Neural cell (in vitro differentiated cells): ENCODE data around the gene PIAS1.

Experiments
- EP300 ChIP-seq: fragments of 450-650 bp; conservative IDR thresholded peaks from 2 replicates; pipeline ENCODE4 v1.6.1; 2014; ENCODE audit warnings: antibody characterized with exemption, mild to moderate bottlenecking, moderate library complexity; ENCODE audit not compliant: poor library complexity, severe bottlenecking
- EZH2 ChIP-seq: fragments of 200-600, 300-800 bp; shearing (Covaris generic), sonication (generic); IDR thresholded peaks from 2 replicates; pipeline ENCODE4 v1.6.1; 2014; ENCODE audit warnings: antibody characterized with exemption, low read length, borderline replicate concordance, mild to moderate bottlenecking; ENCODE audit not compliant: insufficient read depth, poor library complexity, severe bottlenecking
- MXI1 ChIP-seq: fragments of 450-650 bp; conservative IDR thresholded peaks from 2 replicates; pipeline ENCODE4 v1.6.1; 2014; ENCODE audit warnings: antibody characterized with exemption, mild to moderate bottlenecking; ENCODE audit not compliant: poor library complexity, severe bottlenecking
- POLR2AphosphoS5 ChIP-seq: IDR thresholded peaks from 2 replicates; pipeline ENCODE4 v1.6.1; 2012
- RAD21 ChIP-seq: fragments of 450-650 bp; conservative IDR thresholded peaks from 2 replicates; pipeline ENCODE4 v1.6.1; 2014; ENCODE audit warnings: antibody characterized with exemption, mild to moderate bottlenecking, moderate library complexity
- SMC3 ChIP-seq: fragments of 450-650 bp; conservative IDR thresholded peaks from 2 replicates; pipeline ENCODE4 v1.6.1; 2014; ENCODE audit warnings: antibody characterized with exemption, mild to moderate bottlenecking, moderate library complexity; ENCODE audit not compliant: poor library complexity
- TAF1 ChIP-seq: IDR thresholded peaks from 2 replicates; pipeline ENCODE4 v1.6.1; 2012; ENCODE audit warnings: low read depth
- TF ChIP-seq, protein P1 (sequence below): fragments of 450-650 bp; IDR thresholded peaks from 2 replicates; pipeline ENCODE4 v1.5.1; 2014; ENCODE audit warnings: antibody characterized with exemption, mild to moderate bottlenecking, moderate library complexity; ENCODE audit not compliant: poor library complexity, severe bottlenecking
- TF ChIP-seq, protein P2 (sequence below): IDR thresholded peaks from 2 replicates; pipeline ENCODE4 v1.6.1; 2012; ENCODE audit warnings: borderline replicate concordance

DNA sequence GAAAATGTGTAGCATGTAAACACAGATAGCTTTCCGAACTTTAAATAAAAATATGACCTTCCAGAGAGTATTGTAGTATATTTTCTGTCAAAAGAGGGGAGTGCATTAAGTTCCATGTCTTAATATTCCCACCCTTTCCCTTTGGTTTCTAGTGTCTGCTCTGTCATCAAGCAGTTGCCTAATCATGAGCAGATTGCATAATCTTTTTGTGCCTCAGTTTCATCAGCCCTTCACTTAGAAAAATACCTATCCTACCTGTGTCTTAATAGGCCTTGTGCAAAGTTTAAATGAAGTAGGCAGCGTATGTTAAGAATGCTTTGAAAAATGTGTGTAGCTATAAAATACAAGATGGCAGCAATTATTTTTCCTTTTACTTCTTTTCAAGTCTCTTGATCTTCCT, 98.2 kb downstream of the PIAS1 start:
- TF ChIP-seq EZH2 (no peak), EP300 (no peak), POLR2AphosphoS5 (no peak), MXI1 (no peak), SMC3 (no peak), TAF1 (no peak), RAD21 (no peak)
- TF ChIP-seq, protein P1, sequence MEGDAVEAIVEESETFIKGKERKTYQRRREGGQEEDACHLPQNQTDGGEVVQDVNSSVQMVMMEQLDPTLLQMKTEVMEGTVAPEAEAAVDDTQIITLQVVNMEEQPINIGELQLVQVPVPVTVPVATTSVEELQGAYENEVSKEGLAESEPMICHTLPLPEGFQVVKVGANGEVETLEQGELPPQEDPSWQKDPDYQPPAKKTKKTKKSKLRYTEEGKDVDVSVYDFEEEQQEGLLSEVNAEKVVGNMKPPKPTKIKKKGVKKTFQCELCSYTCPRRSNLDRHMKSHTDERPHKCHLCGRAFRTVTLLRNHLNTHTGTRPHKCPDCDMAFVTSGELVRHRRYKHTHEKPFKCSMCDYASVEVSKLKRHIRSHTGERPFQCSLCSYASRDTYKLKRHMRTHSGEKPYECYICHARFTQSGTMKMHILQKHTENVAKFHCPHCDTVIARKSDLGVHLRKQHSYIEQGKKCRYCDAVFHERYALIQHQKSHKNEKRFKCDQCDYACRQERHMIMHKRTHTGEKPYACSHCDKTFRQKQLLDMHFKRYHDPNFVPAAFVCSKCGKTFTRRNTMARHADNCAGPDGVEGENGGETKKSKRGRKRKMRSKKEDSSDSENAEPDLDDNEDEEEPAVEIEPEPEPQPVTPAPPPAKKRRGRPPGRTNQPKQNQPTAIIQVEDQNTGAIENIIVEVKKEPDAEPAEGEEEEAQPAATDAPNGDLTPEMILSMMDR, result no peak
- TF ChIP-seq, protein P2, sequence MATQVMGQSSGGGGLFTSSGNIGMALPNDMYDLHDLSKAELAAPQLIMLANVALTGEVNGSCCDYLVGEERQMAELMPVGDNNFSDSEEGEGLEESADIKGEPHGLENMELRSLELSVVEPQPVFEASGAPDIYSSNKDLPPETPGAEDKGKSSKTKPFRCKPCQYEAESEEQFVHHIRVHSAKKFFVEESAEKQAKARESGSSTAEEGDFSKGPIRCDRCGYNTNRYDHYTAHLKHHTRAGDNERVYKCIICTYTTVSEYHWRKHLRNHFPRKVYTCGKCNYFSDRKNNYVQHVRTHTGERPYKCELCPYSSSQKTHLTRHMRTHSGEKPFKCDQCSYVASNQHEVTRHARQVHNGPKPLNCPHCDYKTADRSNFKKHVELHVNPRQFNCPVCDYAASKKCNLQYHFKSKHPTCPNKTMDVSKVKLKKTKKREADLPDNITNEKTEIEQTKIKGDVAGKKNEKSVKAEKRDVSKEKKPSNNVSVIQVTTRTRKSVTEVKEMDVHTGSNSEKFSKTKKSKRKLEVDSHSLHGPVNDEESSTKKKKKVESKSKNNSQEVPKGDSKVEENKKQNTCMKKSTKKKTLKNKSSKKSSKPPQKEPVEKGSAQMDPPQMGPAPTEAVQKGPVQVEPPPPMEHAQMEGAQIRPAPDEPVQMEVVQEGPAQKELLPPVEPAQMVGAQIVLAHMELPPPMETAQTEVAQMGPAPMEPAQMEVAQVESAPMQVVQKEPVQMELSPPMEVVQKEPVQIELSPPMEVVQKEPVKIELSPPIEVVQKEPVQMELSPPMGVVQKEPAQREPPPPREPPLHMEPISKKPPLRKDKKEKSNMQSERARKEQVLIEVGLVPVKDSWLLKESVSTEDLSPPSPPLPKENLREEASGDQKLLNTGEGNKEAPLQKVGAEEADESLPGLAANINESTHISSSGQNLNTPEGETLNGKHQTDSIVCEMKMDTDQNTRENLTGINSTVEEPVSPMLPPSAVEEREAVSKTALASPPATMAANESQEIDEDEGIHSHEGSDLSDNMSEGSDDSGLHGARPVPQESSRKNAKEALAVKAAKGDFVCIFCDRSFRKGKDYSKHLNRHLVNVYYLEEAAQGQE, result no peak
